HG03175 (cell line): ENCODE results near the gene PACRG.

Experiments
- ATAC-seq: cut with Tn5 transposase; IDR thresholded peaks from one replicate; pipeline ENCODE4 v1.9.1; 2021; ENCODE audit warnings: mild to moderate bottlenecking, moderate library complexity; ENCODE audit not compliant: unreplicated experiment

PACRG gene

GRCh38 chr6:163066200-163066599, 338.4 kb downstream of the PACRG start:
- ATAC-seq, result no peak

- no peak for ATAC-seq
Measured at GRCh38 chr6:163077134-163077533, 349.4 kb downstream of the PACRG start.

- ATAC-seq, result no peak
Measured at GRCh38 chr6:163078712-163079111, 350.9 kb downstream of the PACRG start.

GRCh38 chr6:163080228-163080627, 352.5 kb downstream of the PACRG start:
- ATAC-seq, result no peak

GRCh38 chr6:163083141-163083540, 355.4 kb downstream of the PACRG start:
- no peak for ATAC-seq

- no peak for ATAC-seq
Measured at GRCh38 chr6:163085426-163085825, 357.7 kb downstream of the PACRG start.

GRCh38 chr6:163085861-163086623, 358.3 kb downstream of the PACRG start:
- no peak for ATAC-seq

GRCh38 chr6:163086624-163086920, 358.8 kb downstream of the PACRG start:
- no peak for ATAC-seq

GRCh38 chr6:163087981-163088380, 360.2 kb downstream of the PACRG start:
- ATAC-seq, result no peak

- no peak for ATAC-seq
Measured at GRCh38 chr6:163092876-163093275, 365.1 kb downstream of the PACRG start.

- ATAC-seq, result no peak
Measured at GRCh38 chr6:163094881-163095280, 367.1 kb downstream of the PACRG start.

GRCh38 chr6:163095401-163095800, 367.6 kb downstream of the PACRG start:
- ATAC-seq, result no peak

- ATAC-seq, result no peak
Measured at GRCh38 chr6:163098827-163099479, 371.2 kb downstream of the PACRG start.

GRCh38 chr6:163099621-163100171, 371.9 kb downstream of the PACRG start:
- ATAC-seq, result no peak

- no peak for ATAC-seq
Measured at GRCh38 chr6:163100259-163100658, 372.5 kb downstream of the PACRG start.

- ATAC-seq, result no peak
Measured at GRCh38 chr6:163113358-163113962, 385.7 kb downstream of the PACRG start.

- ATAC-seq, result no peak
Measured at GRCh38 chr6:163118941-163119340, 391.2 kb downstream of the PACRG start.

- ATAC-seq, result no peak
Measured at GRCh38 chr6:163120223-163120622, 392.4 kb downstream of the PACRG start.

- ATAC-seq, result no peak
Measured at GRCh38 chr6:163121270-163121669, 393.5 kb downstream of the PACRG start.

- ATAC-seq, result no peak
Measured at GRCh38 chr6:163122365-163122764, 394.6 kb downstream of the PACRG start.

GRCh38 chr6:163123098-163123497, 395.3 kb downstream of the PACRG start:
- no peak for ATAC-seq

GRCh38 chr6:163126741-163127140, 399.0 kb downstream of the PACRG start:
- no peak for ATAC-seq
